Thymus (tissue), 11 donors: ENCODE data around the gene DUSP1. TPM values are rescaled to one million over a fixed set of nuclear protein-coding genes. Genes with fewer than 3 reads are reported as not detected.

ENCODE experiments used
- DNase-seq, 9 donors: peaks; one replicate each; pipeline ENCODE4 v3.0.0-alpha.2; 2013; ENCODE audit warnings: low spot score in 9 of 9, low read depth in 6 of 9, missing footprints in 1 of 9
- H3K27ac ChIP-seq, 2 donors: one replicate each; pipeline ENCODE4 v1.5.1; 2013; ENCODE audit warnings: control low read depth in 1 of 2, low read depth in 1 of 2, low read length in 1 of 2, mild to moderate bottlenecking in 1 of 2, moderate library complexity in 1 of 2
- H3K27me3 ChIP-seq, 2 donors: one replicate each; pipeline ENCODE4 v1.5.1; 2013; ENCODE audit warnings: low read length in 1 of 2; ENCODE audit not compliant: control insufficient read depth in 2 of 2, insufficient read depth in 1 of 2
- H3K36me3 ChIP-seq, 2 donors: one replicate each; pipeline ENCODE4 v1.5.1; 2013; ENCODE audit warnings: low read length in 1 of 2, mild to moderate bottlenecking in 1 of 2, moderate library complexity in 1 of 2; ENCODE audit not compliant: control insufficient read depth in 2 of 2, insufficient read depth in 2 of 2
- H3K4me1 ChIP-seq, 2 donors: one replicate each; pipeline ENCODE4 v1.5.1; 2013; ENCODE audit warnings: low read length in 2 of 2; ENCODE audit not compliant: control insufficient read depth in 2 of 2, insufficient read depth in 2 of 2
- H3K4me3 ChIP-seq, 2 donors: one replicate each; pipeline ENCODE4 v1.5.1; 2013; ENCODE audit warnings: low read length in 2 of 2, control low read depth in 1 of 2, mild to moderate bottlenecking in 1 of 2
- H3K9me3 ChIP-seq, 2 donors: one replicate each; pipeline ENCODE4 v1.5.1; 2013; ENCODE audit warnings: low read length in 1 of 2, mild to moderate bottlenecking in 1 of 2; ENCODE audit not compliant: control insufficient read depth in 2 of 2, insufficient read depth in 1 of 2
- WGBS: extraction: QIAGEN DNeasy Blood & Tissue Kit; methylation state at CpG from one replicate; pipeline ENCODE4 v1.1.7; 2013; 5-methylcytosine and 5-hydroxymethylcytosine counted together
- polyA plus RNA-seq: library from polyadenylated mRNA; stranded (reverse); fragments of 200-250 nt; gene quantifications from one replicate; pipeline ENCODE4 v1.2.3, GENCODE V29; 2013
- total RNA-seq: library from RNA; stranded (reverse); fragments of 120-200 nt; gene quantifications from one replicate; pipeline ENCODE4 v1.2.4, GENCODE V29; 2013
- donor health status: healthy.

DUSP1 gene
- total and polyA plus RNA-seq, 2 donors: 54.1 to 272 TPM

DNA sequence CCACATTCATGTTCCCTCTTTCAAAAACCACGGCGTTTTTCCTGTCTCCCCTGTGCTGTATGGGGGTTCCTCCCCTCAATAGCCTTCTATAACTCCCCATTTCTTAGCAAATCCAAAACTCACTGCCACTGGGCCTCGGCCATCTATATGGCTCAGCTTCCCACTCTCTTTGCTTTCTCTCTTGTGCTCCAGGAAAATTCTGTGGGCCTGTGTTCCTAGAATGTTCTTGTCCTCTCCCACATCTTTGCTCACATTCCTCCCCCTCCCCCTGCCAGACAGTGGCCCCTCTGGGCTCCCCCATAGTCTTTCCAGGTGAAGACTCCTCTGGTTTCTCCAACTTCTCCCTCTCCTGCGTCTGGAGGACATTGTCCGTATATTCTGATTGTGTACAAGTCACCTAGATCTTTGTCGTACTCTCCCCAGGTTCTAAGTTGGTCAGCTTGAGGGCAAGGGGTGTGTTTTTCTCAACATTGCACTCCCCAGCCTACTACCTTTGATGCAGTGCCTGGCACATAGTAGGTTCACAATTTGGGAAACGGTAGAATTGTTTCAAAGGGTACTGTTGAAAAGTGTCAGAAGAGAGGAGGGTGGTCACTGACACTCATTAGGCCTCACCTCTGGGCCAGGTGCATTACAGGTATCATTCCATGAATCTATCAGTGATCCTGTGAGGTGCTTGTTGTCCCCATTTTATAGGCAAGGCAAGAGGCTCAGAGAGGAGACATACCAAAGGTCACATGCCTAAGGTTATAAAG is 3.7 kb upstream of the DUSP1 start:
- peaks cover 0 to 5% of the 10 kb centered on the region in 2 donors for H3K9me3 ChIP-seq
- H3K27me3 ChIP-seq: peaks cover 0 to 2% of the 10 kb centered on the region in 2 donors
- 86% methylated on average over 7 of the region's 7 CpGs for WGBS
- DNase-seq: no peak
- no peaks in the 10 kb centered on the region for H3K36me3 ChIP-seq
- H3K4me3 ChIP-seq: no peak overlapping the region
- no peak overlapping the region for H3K27ac ChIP-seq
- peaks cover 37 to 69% of the 10 kb centered on the region in 2 donors for H3K4me1 ChIP-seq

DNA sequence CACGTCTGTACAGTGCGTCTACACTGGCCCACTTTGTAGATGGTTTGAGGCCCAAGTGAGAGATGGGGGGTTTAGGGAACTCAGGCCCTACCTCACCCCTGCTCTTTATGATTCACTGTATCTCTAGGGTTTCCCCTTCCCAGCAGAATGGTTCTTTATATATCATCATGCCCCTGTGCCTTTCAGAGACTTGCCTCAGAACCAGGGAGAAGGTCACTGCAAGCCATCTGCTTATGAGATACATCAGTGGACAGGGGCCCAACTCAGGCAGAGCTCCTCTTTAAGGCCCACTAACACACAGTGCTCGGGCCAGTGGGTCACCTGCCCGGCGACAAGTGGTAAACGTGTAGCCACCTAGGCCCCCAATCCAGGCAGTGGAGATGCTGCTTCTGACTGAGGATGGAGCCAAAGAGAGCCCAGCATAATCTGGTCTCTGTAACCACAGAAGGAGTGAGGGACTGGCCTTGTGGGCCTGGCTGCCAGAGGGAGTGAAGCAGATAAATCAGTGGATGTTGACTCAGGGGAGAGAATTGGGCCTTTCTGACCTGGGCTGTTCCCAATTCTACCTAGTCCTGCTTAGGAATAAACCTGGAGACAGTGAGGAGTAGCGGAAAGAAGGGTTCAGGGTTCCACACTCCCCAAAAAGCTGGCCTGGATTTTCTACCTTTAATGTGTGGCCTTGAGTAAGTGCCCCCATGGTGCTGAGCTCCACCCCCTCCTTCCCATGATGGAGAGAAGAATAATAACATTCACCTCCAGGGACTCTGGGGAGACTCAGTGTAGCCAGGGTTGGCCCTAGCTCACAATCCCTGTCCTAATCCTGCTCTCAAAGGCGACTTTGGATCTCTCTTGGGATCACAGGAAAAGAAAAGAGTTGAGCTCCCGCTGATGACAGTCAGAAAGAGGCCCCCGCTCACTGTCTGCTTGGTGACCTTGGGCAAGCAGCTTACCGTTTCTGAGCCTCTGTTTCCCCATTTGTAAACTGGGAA is 2.8 kb upstream of the DUSP1 start:
- no peak overlapping the region for H3K4me3 ChIP-seq
- DNase-seq: no peak
- 88% methylated on average over 11 of the region's 11 CpGs for WGBS

DNA sequence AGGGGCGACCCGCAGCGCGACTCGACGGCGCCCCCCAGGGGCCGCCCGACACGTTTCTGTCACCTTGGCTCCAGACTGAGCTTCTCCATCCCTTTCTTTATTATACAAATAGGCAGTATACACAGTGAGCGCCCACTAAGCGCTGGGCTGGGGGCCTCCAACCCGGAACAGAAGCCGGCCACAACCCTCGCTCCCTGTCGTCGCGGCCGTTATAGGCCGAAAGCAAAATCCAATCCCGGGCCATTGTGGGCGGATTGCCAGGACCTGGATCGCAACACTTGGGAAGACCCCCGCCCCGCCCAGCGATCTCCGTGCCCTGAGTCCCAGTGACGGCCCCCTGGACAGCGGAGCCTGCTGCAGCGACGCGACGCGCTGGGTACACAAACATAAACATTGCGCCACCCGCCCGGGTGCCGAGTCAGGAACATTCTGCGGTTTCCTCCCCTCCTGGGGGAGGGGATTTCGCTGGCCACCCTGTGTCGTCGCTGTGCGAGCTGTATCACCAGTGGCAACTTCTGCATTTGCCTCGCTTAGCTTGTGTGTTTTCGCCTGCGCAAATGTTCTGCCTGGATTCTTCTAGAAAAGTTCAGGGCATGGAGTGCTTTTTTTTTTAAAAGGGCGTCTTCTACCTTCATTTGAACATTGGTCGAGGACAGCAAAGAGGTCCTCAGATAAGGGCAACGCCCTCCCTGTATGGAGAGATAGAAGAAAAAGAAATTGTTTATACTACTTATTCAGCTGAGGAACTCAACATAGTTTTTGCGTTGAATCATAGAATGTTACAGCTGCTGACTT is 1.3 kb upstream of the DUSP1 start:
- H3K4me1 ChIP-seq: peaks cover 45 to 76% of the 10 kb centered on the region in 2 donors
- peaks cover 0 to 5% of the 10 kb centered on the region in 2 donors for H3K9me3 ChIP-seq
- WGBS: 2% methylated on average over 50 of the region's 50 CpGs
- H3K27ac ChIP-seq: peak overlapping the region; percentile 88 to 98
- H3K4me3 ChIP-seq: peak overlapping the region; percentile 88 to 96
- H3K36me3 ChIP-seq: peaks cover 16 to 22% of the 10 kb centered on the region in 2 donors
- H3K27me3 ChIP-seq: peaks cover 0 to 2% of the 10 kb centered on the region in 2 donors
- DNase-seq: peak in 7 of 9 donors; percentile 73 to 91 (median 86)

More for the DNA sequence above, 2.8 kb upstream of the DUSP1 start:
- H3K9me3 ChIP-seq: peaks cover 0 to 5% of the 10 kb centered on the region in 2 donors
- peaks cover 7 to 8% of the 10 kb centered on the region in 2 donors for H3K36me3 ChIP-seq
- peaks cover 45 to 78% of the 10 kb centered on the region in 2 donors for H3K4me1 ChIP-seq
- H3K27ac ChIP-seq: peak overlapping the region; percentile 8 to 98
- peaks cover 0 to 2% of the 10 kb centered on the region in 2 donors for H3K27me3 ChIP-seq

DNA sequence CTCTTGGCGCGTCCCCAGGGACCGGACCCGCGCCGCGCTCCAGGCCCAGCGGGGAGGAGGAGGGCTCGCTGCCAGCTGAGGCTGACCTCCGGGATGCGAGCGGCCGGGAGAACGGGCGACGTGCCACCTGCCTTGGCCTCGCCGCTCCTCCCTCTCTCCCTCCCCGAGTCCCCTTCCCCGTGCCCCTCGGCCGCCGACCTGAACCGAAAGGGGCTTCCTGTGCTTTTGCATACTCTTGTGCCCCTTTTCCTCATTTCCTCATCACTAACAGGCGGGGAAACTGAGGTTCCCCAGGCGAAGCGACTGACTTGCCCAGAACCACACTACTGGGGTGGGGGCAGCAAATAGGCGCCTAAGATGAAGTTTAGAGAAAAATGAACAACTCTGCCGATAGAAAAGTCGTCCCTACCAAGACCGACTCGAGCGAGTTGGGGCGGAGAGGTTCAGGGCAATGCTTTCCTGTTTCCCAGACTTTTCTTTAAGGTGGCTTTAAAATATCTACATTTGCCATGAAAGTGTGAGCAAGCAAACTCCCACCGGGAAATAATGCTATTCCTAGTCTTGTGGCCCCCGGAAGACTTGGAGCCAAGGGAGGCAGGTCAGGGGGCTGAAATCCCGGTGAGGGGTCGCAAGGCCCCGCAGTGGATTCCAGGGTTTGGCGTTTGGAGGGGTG is 580 bp upstream of the DUSP1 start:
- Histone ChIP-seq H3K4me1 (peaks cover 39 to 69% of the 10 kb centered on the region in 2 donors), H3K36me3 (peaks cover 16 to 26% of the 10 kb centered on the region in 2 donors), H3K27me3 (peaks cover 0 to 2% of the 10 kb centered on the region in 2 donors), H3K4me3 (peak overlapping the region; percentile 88 to 96), H3K9me3 (peaks cover 0 to 5% of the 10 kb centered on the region in 2 donors), H3K27ac (peak overlapping the region; percentile 88 to 98)
- under 1% methylated on average over 40 of the region's 40 CpGs for WGBS
- DNase-seq: no peak

DNA sequence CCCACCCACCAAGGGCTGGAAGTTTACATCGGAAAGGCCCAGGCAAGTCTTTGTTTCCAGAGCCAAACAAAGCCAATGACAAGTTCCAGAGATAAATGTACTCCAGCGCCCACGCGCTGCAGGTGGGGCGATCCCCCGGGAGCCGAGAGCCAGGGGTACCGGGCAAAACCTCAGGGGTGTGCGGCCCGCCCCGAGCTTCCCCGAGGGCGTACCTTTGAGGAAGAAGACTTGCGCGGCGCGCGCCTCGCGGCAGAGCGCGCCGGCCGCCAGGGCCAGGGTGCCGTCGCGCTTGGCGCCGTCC is 671 bp downstream of the DUSP1 start:
- Histone ChIP-seq H3K4me1 (peaks cover 42 to 73% of the 10 kb centered on the region in 2 donors), H3K4me3 (peak overlapping the region; percentile 88 to 96), H3K36me3 (peaks cover 16 to 28% of the 10 kb centered on the region in 2 donors), H3K9me3 (peaks cover 0 to 5% of the 10 kb centered on the region in 2 donors), H3K27ac (peak overlapping the region; percentile 68 to 98), H3K27me3 (peaks cover 0 to 2% of the 10 kb centered on the region in 2 donors)
- 1% methylated on average over 29 of the region's 29 CpGs for WGBS
- DNase-seq: no peak

DNA sequence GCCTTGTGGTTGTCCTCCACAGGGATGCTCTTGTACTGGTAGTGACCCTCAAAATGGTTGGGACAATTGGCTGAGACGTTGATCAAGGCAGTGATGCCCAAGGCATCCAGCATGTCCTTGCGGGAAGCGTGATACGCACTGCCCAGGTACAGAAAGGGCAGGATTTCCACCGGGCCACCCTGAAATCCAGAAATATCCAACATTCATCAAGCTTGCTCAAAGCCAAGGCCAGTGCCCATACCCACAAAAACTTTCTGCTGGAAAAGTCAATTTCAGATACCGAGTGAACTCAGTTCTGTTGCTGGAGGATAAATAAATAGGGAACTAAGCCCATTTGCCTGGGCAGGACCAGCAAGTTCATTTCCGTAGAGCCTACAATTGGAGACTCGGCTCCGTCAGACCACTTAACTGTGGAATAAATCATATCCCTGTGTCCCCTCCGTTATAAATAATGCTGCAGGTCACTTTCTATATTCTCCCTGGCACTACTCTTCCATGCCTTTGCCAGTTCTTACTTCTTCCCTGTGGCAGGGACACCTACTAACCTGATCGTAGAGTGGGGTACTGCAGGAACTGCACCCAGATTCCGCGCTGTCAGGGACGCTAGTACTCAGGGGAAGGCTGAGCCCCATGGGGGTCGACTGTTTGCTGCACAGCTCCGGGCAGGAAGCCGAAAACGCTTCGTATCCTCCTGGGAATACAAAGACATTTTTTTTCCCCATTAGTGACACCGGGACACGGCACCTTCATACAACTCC is 1.2 kb downstream of the DUSP1 start:
- 39% methylated on average over 21 of the region's 21 CpGs for WGBS

DNA sequence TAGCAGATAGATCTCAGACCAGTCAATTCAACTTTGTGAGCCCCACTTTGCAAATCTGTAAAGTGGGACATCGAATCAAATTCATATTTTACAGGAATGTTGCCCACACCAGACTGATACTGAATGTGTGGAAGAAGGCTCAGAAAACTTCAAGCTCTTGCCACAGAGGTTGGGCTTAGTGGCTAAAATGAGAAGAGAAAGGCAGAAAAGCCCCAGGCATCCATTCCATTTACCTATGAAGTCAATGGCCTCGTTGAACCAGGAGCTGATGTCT is 1.7 kb downstream of the DUSP1 start:
- peaks cover 45 to 69% of the 10 kb centered on the region in 2 donors for H3K4me1 ChIP-seq
- peak overlapping the region; percentile 88 to 96 for H3K4me3 ChIP-seq
- peaks cover 0 to 2% of the 10 kb centered on the region in 2 donors for H3K27me3 ChIP-seq
- no peak for DNase-seq
- 89% methylated on average over 2 of the region's 2 CpGs for WGBS
- H3K36me3 ChIP-seq: peaks cover 16 to 28% of the 10 kb centered on the region in 2 donors
- H3K27ac ChIP-seq: peak overlapping the region; percentile 68 to 98
- H3K9me3 ChIP-seq: peaks cover 0 to 5% of the 10 kb centered on the region in 2 donors

More for the DNA sequence above, 1.2 kb downstream of the DUSP1 start:
- peaks cover 0 to 5% of the 10 kb centered on the region in 2 donors for H3K9me3 ChIP-seq
- H3K36me3 ChIP-seq: peaks cover 16 to 28% of the 10 kb centered on the region in 2 donors
- peaks cover 46 to 73% of the 10 kb centered on the region in 2 donors for H3K4me1 ChIP-seq
- H3K27me3 ChIP-seq: peaks cover 0 to 2% of the 10 kb centered on the region in 2 donors
- DNase-seq: peak in 1 of 9 donors; percentile 57
- H3K4me3 ChIP-seq: peak overlapping the region; percentile 88 to 96
- H3K27ac ChIP-seq: peak overlapping the region; percentile 68 to 98
